ENCODE results near the gene ARFGAP2.

DNA sequence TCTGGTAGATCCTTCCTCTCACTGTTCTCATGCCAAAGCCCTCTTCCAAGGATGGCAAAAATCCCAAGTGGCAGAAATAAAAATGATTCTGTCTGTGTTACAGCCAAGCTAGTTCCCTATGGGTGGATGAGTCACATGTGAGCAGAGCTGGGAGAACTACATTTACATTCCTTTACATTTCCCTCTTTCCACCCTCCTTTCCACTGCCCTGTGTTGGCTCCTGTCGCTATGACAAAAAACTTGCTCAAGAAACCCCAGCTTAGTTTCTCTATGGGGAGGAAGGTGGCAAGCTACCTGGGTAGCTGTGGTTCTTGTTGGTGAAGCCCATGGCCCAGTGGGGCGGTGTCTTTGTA, 27.9 kb upstream of the ARFGAP2 start:
- TF ChIP-seq, protein P1, sequence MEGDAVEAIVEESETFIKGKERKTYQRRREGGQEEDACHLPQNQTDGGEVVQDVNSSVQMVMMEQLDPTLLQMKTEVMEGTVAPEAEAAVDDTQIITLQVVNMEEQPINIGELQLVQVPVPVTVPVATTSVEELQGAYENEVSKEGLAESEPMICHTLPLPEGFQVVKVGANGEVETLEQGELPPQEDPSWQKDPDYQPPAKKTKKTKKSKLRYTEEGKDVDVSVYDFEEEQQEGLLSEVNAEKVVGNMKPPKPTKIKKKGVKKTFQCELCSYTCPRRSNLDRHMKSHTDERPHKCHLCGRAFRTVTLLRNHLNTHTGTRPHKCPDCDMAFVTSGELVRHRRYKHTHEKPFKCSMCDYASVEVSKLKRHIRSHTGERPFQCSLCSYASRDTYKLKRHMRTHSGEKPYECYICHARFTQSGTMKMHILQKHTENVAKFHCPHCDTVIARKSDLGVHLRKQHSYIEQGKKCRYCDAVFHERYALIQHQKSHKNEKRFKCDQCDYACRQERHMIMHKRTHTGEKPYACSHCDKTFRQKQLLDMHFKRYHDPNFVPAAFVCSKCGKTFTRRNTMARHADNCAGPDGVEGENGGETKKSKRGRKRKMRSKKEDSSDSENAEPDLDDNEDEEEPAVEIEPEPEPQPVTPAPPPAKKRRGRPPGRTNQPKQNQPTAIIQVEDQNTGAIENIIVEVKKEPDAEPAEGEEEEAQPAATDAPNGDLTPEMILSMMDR (IDR thresholded peaks at IDR 0.05), result no peak
- no peak for TF ChIP-seq EP300 (IDR thresholded peaks at IDR 0.05)
